ENCODE measurements around the gene FBXL7.

Gene FBXL7

DNA sequence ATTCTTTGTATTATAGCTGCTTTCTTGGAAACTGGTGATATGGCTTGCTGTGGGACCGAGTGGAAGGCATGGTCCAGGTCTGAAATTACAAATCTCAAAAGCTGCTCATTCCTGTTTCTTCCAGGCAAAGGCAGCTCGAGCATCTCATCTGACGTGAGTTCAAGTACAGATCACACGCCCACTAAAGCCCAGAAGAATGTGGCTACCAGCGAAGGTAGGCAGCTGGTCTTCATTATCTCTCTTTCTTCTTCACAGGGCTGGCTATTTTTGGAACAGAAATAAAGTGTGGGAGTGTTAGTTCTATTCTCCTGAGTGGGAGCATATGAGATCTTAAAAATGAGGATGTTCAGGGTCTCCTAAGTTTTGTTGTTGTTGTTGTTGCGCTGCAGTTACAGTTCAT lies 115.9 kb downstream of the FBXL7 start:
- no peak for DNase-seq (ENCODE audit: low read depth)

DNA sequence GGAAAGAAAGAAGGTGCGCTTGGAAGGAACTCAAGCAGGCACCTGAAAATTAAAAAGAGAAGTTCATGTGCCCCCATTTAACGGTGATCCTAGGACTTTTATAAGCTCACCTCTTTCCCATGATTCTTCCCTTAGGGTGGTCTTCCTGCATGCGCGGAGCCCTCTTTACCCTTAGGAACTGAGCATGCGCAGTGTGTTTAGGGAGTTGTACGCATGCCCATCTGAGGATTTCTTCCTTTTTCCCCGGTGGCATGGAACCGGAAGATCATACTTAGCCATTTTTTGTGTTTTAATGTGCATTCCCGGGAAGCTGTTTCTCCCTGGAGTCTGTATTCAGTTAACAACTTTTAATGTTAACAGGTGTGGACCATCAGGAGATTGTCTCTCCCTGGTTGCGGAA lies 119.0 kb downstream of the FBXL7 start:
- DNase-seq (ENCODE audit: low read depth), result no peak

DNA sequence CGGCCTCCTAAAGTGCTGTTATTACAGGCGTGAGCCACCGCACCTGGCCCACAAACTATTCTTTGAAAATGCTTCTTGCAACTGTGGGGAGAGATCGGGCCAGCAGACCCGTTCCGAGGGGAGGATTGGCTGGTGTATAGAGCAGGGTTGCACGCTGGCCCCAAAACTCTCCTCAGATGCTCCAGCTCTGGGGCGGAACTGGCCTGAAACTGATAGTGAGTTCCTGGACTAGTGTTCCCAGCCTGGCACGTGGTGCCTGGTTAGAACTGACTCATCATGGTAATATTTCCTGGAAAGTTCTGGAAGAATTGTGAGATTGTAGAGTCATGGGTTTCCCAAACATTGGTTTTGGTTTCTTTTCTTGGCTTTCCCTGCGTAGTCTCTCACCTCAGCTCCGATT lies 120.5 kb downstream of the FBXL7 start:
- no peak for DNase-seq (ENCODE audit: low read depth)

DNA sequence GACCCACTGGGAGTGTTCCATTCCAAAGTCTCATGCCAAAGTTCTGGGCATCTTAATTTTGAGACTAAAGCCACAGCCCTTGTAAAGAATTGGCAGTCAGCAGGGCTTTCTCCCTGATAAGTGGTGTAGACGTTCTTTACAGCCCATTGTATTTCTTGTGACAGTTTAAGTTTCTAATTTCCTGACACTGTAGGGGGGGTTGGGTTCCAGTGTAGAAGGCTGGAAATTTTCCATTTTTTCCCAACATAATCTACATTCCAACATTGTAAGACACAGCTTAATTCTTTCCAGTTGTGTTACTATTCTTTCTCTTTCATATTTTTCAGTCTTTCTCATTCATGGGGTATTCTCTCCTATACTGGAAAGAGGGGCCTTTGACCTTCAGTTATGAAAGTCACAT lies 121.1 kb downstream of the FBXL7 start:
- no peak for DNase-seq (ENCODE audit: low read depth)

DNA sequence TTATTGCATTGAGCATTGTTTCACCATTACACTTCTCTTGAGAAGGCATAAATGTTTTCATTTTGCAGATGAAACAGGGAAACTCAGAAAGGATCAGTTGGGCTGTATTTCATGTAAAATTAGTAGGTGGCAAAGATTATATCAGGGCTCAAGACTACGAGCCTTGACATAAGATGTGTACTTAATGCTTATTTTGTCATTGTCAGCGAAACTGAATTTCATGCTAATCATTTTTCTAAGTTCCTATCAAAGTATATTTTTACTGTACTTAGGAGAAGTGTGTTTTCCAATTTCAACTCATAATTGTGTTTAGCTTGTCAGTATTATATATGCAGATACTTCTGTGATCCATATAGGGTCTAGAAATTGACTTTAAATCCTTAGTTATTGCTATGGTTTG lies 123.8 kb downstream of the FBXL7 start:
- DNase-seq (ENCODE audit: low read depth), result no peak

- no peak for DNase-seq (ENCODE audit: low read depth)
These were observed 127.1 kb downstream of the FBXL7 start for GRCh38 chr5:15627109-15627508.

DNA sequence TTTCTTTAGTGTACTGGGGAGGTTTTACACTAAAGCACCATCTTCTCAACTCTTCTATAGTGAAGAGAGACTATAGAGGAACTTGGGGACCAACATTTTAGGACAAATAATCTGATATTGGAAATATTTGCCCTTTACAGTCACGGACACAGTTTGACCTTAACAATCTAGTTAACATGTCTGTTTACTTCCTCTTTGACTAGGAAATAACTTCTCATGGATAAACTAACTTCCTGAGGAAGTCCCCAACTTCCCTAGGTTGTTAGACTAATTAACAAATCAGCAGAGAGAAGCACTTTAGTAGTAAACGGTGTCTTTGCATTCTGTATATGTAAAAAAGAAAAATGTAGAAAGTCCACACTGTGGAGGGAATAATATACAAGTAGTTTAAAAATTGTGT lies 127.7 kb downstream of the FBXL7 start:
- no peak for DNase-seq (ENCODE audit: low read depth)

- no peak for DNase-seq (ENCODE audit: low read depth)
These were observed 130.5 kb downstream of the FBXL7 start for GRCh38 chr5:15630441-15630840.

DNA sequence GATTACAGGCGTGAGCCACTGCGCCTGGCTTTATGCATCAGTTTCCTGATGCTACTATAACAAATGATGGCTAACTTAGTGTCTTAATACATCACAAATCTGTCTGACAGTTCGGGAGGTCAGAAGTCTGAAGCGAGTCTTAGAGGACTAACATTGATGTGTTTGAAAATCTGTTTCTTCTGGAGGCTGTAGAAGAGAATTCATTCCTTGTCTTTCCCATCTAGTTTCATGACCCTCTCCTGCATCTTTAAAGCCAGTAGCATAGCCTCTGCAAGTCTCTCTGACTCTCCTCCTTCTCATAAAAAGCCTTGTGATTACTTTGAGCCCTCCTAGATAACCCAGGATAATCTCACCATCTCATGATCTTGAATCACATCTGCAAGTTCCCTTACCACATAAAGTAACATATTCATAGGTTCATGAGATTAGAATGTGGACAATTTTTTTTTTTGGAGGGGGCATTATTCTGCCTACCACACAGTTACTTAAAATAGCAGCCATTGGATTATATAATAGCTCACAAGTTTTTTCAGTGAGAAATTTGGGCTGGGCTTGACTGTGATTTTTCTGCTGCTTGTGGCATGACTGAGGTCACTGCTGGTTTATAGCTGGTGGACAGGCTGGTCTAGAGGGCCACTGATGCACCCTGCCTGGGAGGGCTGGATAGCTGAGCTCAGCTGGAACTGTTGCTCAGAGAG lies 134.8 kb downstream of the FBXL7 start:
- DNase-seq (ENCODE audit: low read depth), result no peak

DNA sequence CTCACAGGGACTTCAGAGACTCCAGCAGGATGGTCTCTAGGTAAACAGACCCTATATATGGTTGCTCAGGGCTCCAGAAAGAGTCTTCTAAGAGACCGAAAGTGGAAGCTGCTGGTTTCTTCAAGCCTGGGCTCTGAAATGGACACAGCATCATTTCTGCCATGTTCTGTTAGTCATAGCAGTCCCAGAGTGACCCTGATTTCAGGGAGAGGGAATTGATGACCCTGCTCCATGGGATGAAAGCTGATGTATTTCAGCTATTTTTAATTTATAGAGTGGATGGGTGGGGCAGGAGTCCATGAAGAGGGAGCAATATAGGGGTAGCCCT lies 135.3 kb downstream of the FBXL7 start:
- DNase-seq (ENCODE audit: low read depth), result no peak

DNA sequence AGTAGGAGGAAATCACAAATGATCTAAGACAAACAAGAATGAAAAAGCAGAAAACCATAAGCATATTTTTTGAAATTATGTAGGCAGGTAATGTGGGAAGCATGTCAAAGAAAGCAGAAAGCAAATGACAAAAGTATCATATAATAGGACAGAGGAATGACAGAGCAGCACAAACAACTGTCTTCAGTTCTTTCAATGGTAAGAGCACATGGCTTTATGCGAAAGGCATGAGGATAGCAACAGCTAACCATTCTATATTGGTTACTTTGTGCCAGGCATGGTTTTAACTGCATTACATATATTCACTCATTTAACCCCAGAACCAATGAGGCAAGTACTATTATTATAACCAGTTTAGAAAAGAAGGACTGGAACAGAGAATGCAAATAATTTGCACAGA lies 137.4 kb downstream of the FBXL7 start:
- no peak for DNase-seq (ENCODE audit: low read depth)

GRCh38 chr5:15637886-15638285 lies 137.9 kb downstream of the FBXL7 start:
- no peak for DNase-seq (ENCODE audit: low read depth)

DNA sequence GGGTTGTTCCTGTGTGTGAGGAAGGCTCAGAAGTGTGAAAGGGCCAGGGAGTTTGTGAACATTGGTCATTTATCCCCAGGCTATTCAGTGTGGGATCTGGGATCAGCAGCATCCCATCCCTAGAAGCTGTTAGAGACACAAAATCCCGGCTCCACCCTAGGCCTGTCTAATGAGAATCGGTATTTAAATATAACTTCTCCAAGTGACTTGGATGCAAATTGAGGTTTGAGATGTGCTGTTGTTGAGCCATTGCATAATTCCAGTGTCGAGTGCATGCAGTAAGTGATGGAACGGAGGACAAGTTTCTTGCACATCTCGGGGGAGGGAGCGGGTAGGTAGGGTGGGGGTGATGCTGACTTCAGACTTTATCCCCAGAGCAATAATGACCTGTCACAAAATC lies 138.3 kb downstream of the FBXL7 start:
- DNase-seq (ENCODE audit: low read depth), result no peak

DNA sequence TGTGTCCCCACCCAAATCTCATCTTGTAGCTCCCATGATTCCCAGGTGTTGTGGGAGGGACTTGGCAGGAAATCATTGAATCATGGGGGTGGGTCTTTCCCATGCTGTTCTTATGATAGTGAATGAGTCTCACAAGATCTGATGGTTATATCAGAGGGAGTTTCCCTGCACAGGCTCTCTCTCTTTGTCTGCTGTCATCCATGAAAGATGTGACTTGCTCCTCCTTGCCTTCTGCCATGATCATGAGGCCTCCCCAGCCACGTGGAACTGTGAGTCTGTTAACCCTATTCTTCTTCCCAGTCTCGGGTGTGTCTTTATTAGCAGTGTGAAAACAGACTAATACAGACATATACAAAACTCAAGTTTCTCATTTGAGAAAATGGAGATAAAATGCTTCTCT lies 139.3 kb downstream of the FBXL7 start:
- no peak for DNase-seq (ENCODE audit: low read depth)

DNA sequence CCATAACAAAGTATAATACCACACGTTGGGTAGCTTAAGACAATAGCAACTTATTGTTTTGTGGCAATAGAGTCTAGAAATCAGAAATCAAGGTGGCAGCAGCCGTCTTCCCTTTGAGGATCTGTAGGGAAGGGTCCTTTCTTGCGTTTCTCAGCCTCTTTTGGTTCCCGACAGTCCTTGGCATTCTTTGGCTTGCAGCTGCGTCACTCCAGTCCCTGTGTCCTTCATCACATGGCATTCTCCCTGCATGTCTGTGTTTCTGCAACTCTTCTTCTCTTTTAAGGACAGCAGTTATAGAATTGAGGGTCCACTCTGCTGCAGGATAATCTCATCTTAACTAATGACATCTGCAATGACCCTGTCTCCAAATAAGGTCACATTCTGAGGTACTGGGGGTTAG lies 140.1 kb downstream of the FBXL7 start:
- no peak for DNase-seq (ENCODE audit: low read depth)

DNA sequence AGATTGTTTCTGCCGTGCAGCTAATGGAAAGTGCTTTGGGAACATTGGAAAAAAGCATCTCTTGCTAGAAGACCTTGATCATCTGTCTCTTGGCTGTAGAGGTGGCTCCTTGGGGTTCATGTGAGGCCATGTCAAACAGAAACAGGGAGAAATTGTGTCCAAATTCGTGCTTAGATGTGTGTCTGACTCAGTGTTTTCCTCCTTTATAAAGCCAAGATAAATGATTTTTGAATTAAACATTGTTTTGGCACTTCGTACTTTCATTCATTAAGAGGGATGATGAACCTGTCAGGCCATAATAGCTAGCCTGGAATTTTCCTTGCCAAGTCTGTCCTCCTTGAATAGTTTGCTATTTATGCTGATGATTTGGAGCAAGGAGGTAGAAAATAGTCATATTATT lies 143.8 kb downstream of the FBXL7 start:
- DNase-seq (ENCODE audit: low read depth), result no peak

DNA sequence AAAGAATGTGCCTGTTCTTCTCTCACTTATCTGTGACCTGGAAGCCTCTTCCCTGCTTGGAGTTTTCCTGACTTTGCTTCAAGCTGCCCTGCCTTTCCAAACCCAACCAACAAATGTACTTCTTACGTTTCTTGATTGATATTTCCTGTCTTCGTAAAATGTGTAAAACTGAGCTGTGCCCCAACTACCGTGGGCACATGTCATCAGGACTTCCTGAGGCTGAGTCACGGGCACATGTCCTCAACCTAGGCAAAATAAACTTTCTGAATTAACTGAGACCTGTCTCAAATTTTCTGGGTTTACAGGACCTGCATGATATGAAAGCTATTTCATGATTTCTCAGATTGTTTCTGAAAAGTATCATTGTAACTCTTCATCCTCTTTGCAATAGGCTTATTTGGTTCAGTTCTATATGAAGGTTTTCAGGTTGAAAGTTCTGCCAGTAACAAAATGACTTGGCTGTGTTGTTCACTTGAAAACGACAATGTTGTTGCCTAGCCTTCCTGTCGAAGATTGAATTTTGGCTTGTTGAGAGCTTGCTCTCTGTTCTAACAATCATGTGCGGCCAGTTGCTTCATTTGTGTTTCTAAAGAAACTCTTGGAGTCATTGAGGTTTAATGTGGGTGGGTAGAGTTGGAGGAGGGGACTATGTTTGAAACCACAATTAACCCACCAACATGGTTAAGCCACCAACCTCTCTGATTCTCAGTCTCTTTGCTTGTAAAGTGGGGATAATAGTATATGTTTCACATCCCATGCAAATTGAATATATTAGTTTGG lies 145.6 kb downstream of the FBXL7 start:
- DNase-seq (ENCODE audit: low read depth), result no peak

DNA sequence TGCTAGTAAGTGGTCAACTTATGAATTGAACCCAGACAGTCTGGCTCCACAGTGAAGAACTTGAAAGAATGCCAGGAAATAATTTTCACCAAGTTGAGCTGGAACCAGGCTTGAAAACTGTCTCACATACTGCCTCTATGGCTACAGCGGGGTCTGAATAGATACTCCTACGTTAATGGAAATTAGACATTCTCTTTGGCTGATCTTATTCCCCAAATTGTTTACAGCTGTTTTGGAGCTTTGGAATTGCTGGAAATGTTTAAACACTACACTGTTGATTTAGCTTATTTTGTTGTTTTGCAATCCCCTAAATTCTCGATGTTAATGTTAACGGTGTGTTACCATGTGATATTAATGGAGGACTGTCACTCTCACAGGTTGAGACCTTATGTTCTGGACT lies 146.4 kb downstream of the FBXL7 start:
- no peak for DNase-seq (ENCODE audit: low read depth)

GRCh38 chr5:15647251-15647650 lies 147.3 kb downstream of the FBXL7 start:
- no peak for DNase-seq (ENCODE audit: low read depth)

DNA sequence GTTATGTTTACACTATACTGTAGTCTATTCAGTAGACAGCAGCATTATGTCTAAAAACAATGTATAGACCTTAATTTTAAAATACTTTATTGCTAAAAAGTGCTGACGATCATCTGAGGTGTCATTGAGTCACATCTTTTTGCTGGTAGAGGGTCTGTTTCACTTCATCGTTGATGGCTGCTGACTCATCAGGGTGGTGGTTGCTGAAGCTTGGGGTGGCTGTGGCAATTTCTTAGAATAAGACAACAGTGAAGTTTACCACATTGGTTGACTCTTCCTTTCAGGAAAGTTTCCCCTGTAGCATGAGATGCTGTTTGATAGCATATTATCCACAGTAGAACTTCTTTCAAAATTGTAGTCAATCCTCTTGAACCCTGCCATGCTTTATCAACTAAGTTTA lies 150.3 kb downstream of the FBXL7 start:
- DNase-seq (ENCODE audit: low read depth), result no peak

- no peak for DNase-seq (ENCODE audit: low read depth)
These were observed 154.8 kb downstream of the FBXL7 start for GRCh38 chr5:15654779-15655178.

DNA sequence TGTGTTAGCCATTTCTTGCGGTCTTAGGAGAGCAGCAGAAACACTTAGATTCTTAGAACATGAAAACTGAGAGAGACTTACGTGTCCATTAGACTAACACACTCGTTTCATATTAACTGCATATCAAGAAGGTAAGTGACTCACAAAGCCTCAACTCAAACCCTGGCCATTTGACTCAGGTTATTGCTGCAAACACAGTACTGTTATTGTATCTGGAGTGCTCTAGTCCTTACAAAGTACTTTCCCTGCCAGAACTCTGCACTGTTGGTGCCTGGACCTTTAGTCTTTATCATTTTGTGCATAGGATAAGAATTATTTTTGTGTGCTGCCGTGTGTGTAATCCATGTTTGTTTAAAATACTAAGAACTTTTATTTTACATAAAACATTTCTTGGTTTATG lies 155.7 kb downstream of the FBXL7 start:
- no peak for DNase-seq (ENCODE audit: low read depth)

GRCh38 chr5:15664961-15665360 lies 165.0 kb downstream of the FBXL7 start:
- DNase-seq (ENCODE audit: low read depth), result no peak

DNA sequence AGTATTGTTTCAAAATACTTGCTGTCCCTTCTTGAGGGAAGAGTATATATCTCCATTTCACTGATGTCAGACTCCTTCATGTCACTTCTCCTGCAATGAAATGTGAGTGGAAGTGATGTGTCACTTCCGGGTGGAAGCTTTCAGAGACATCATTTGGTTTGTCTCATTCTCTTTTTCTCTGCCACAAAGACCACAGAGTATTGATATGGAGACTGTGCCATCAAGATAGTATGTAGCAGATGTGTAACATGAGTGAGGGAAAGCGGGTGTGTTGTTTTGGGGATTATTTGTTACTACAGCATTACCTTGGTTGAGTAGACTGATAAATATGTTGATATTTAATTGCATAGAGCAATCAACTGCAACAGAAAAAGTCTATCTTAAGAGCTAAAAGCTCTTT lies 169.8 kb downstream of the FBXL7 start:
- no peak for DNase-seq (ENCODE audit: low read depth)
